ENCODE data around the gene LIMCH1. TPM values are rescaled to one million over a fixed set of nuclear protein-coding genes. Genes with fewer than 3 reads are reported as not detected.

Gene LIMCH1
- total RNA-seq, 2 experiments from 2014 or later, result not detected

GRCh38 chr4:41580007-41580406, 42.0 kb downstream of the LIMCH1 start:
- BruUV-seq (replicated peaks), result no TSS peak
- H3K36me3 ChIP-seq (ENCODE audit: insufficient read depth, low read length), result no peaks in the 10 kb centered on the region
- ChIA-PET CTCF (ENCODE audit: unreplicated experiment) (no interaction called here), POLR2A (no interaction called here)
- TF ChIP-seq CTCF (conservative IDR thresholded peaks at IDR 0.05; ENCODE audit: low read length) (no peak), EZH2phosphoT487 (IDR thresholded peaks at IDR 0.05; ENCODE audit: borderline replicate concordance, low read depth, low read length) (no peak)
- H3K27ac ChIP-seq (ENCODE audit: low read depth, low read length, poor library complexity, severe bottlenecking), result no peak overlapping the region
- H3K9me3 ChIP-seq (ENCODE audit: low read length), result no peaks in the 10 kb centered on the region
- H3K4me3 ChIP-seq (ENCODE audit: low read depth, low read length, poor library complexity, severe bottlenecking), result no peak overlapping the region
- no peaks in the 10 kb centered on the region for H3K9me2 ChIP-seq (ENCODE audit: insufficient read depth, low read length)
- intact Hi-C loops (cut with micrococcal nuclease; ENCODE audit: unreplicated experiment), result no loop called here
- DNase-seq (ENCODE audit: low spot score), result no peak
- no peak overlapping the region for H2AFZ ChIP-seq (ENCODE audit: low read length)
- no peaks in the 10 kb centered on the region for H3K79me2 ChIP-seq (ENCODE audit: insufficient read depth, low read depth, low read length)
- H3K4me1 ChIP-seq (ENCODE audit: insufficient read depth, low read length, poor library complexity, severe bottlenecking), result no peaks in the 10 kb centered on the region
- no peak overlapping the region for H3K4me2 ChIP-seq (ENCODE audit: low read length)
- no peaks in the 10 kb centered on the region for H4K20me1 ChIP-seq (ENCODE audit: insufficient read depth, low read length)

DNA sequence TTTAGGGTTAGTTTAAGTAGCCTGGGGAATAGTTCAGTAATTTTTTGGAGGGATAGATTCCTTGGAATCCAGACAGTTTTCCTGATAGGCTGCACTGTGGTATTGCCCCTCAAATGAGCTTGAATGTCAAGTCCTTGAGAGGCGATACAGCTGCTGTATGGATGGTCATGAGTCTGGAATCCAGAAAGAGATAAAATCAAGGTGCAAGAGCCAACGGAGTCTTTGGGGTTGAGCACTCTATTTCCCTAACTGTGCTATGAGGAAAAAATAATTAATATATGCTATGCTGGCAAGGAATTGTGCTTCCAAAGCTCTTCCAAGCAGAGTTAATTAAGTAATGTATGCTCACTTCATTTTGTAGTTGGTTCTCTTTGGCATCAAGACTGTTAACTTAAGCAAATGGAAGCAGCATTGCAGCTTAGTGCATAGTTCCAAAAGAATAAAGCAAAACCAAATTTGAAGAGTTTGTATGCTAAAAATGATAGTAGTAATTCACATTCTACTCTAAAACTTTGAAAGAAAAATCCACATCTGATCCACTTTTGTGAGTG, 48.8 kb downstream of the LIMCH1 start:
- Histone ChIP-seq H3K4me2 (ENCODE audit: low read length) (no peak overlapping the region), H3K4me1 (ENCODE audit: insufficient read depth, low read length, poor library complexity, severe bottlenecking) (no peaks in the 10 kb centered on the region), H3K36me3 (ENCODE audit: insufficient read depth, low read length) (no peaks in the 10 kb centered on the region), H2AFZ (ENCODE audit: low read length) (no peak overlapping the region), H3K4me3 (ENCODE audit: low read depth, low read length, poor library complexity, severe bottlenecking) (no peak overlapping the region), H3K79me2 (ENCODE audit: insufficient read depth, low read depth, low read length) (no peaks in the 10 kb centered on the region), H4K20me1 (ENCODE audit: insufficient read depth, low read length) (no peaks in the 10 kb centered on the region), H3K9me2 (ENCODE audit: insufficient read depth, low read length) (no peaks in the 10 kb centered on the region), H3K27ac (ENCODE audit: low read depth, low read length, poor library complexity, severe bottlenecking) (no peak overlapping the region), H3K9me3 (ENCODE audit: low read length) (no peaks in the 10 kb centered on the region)
- POLR2A ChIA-PET, result no interaction called here
- no peak for DNase-seq (ENCODE audit: low spot score)
- intact Hi-C loops (cut with micrococcal nuclease; ENCODE audit: unreplicated experiment), result no loop called here
- no TSS peak for BruUV-seq (replicated peaks)
- TF ChIP-seq CTCF (conservative IDR thresholded peaks at IDR 0.05; ENCODE audit: low read length), result no peak
- CTCF ChIA-PET (ENCODE audit: unreplicated experiment), result no interaction called here

DNA sequence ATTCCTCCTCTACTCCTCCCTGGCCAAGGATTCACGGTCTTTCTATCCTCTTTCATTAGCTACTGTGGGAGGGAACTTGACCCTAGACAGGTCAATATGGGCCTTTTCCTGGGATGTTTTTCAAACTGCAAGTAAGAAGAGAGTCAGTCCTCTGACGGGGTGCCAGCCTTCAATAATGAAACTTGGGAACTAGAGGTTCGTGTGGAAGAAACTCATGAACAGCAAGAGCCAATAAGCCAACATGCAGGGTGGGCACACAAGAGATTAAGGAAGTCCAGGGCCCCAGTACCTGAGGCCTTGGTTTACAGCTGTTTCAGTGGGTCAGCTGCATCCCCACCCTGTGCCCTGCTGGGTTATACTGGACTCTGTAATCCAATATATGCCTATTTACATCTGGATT, 49.3 kb downstream of the LIMCH1 start:
- CTCF ChIA-PET (ENCODE audit: unreplicated experiment), result no interaction called here
- TF ChIP-seq EZH2phosphoT487 (IDR thresholded peaks at IDR 0.05; ENCODE audit: borderline replicate concordance, low read depth, low read length) (no peak), CTCF (conservative IDR thresholded peaks at IDR 0.05; ENCODE audit: low read length) (no peak)

More for the DNA sequence above, 49.3 kb downstream of the LIMCH1 start:
- BruUV-seq (replicated peaks), result no TSS peak
- H3K36me3 ChIP-seq (ENCODE audit: insufficient read depth, low read length), result no peaks in the 10 kb centered on the region
- H3K9me3 ChIP-seq (ENCODE audit: low read length), result no peaks in the 10 kb centered on the region
- no peak for DNase-seq (ENCODE audit: low spot score)
- POLR2A ChIA-PET, result no interaction called here
- no peak overlapping the region for H3K4me3 ChIP-seq (ENCODE audit: low read depth, low read length, poor library complexity, severe bottlenecking)
- H3K79me2 ChIP-seq (ENCODE audit: insufficient read depth, low read depth, low read length), result no peaks in the 10 kb centered on the region
- no peak overlapping the region for H3K4me2 ChIP-seq (ENCODE audit: low read length)
- H3K9me2 ChIP-seq (ENCODE audit: insufficient read depth, low read length), result no peaks in the 10 kb centered on the region
- H2AFZ ChIP-seq (ENCODE audit: low read length), result no peak overlapping the region
- H3K27ac ChIP-seq (ENCODE audit: low read depth, low read length, poor library complexity, severe bottlenecking), result no peak overlapping the region
- H3K4me1 ChIP-seq (ENCODE audit: insufficient read depth, low read length, poor library complexity, severe bottlenecking), result no peaks in the 10 kb centered on the region
- H4K20me1 ChIP-seq (ENCODE audit: insufficient read depth, low read length), result no peaks in the 10 kb centered on the region
- intact Hi-C loops (cut with micrococcal nuclease; ENCODE audit: unreplicated experiment), result no loop called here
